ENCODE measurements around the gene GRIK4. TPM values are rescaled to one million over a fixed set of nuclear protein-coding genes. Genes with fewer than 3 reads are reported as not detected.

Gene GRIK4
- total RNA-seq, 1 experiment from 2014 or later: not detected

DNA sequence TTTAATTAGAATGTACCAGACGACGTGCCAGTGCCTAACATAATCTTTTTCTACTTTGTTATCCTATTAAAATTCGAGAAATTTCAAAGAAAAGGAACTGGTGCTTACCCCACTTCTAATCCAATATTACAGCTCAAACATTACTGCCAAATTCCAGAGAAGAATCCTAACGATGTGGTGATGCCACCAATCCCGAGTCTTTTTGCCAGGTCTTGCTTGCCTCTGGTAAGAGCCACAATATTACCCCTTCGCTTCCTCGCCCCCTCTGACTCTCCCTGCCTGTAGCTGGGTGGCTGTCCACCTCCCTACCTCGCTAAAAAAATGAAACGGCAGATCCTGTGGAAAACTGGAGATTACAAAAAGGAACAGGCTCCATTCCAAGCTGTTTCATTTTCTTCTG is 462.9 kb downstream of the GRIK4 start:
- Histone ChIP-seq H3K9ac (ENCODE audit: low read length) (no peak overlapping the region), H3K9me3 (ENCODE audit: low read length) (no peaks in the 10 kb centered on the region), H3K4me2 (ENCODE audit: low read length) (no peak overlapping the region), H3K27ac (ENCODE audit: low read length) (no peak overlapping the region), H3K4me3 (ENCODE audit: low read length) (no peak overlapping the region), H2AFZ (ENCODE audit: low read length) (no peak overlapping the region), H3K27me3 (ENCODE audit: low read length) (peaks cover 87% of the 10 kb centered on the region), H3K36me3 (ENCODE audit: low read depth, low read length) (no peaks in the 10 kb centered on the region), H4K20me1 (ENCODE audit: low read length) (no peaks in the 10 kb centered on the region), H3K79me2 (ENCODE audit: low read length) (no peaks in the 10 kb centered on the region), H3F3A (ENCODE audit: low read length, unreplicated experiment) (no peaks in the 10 kb centered on the region), H3K4me1 (ENCODE audit: insufficient read depth, low read length) (no peaks in the 10 kb centered on the region), H3K9me2 (replicated peaks; ENCODE audit: low read length) (no peaks in the 10 kb centered on the region)
- BruUV-seq (replicated peaks): no TSS peak
- ChIA-PET POLR2A (ENCODE audit: unreplicated experiment) (no interaction called here), CTCF (no interaction called here)
- DNase-seq (no peak), ATAC-seq (no peak)
- intact Hi-C loops (cut with micrococcal nuclease): no loop called here
- TF ChIP-seq EZH2 (IDR thresholded peaks at IDR 0.05; ENCODE audit: low read length, unreplicated experiment) (no peak), EZH2phosphoT487 (IDR thresholded peaks at IDR 0.05; ENCODE audit: borderline replicate concordance, low read length) (no peak)
- TF ChIP-seq, protein P1, sequence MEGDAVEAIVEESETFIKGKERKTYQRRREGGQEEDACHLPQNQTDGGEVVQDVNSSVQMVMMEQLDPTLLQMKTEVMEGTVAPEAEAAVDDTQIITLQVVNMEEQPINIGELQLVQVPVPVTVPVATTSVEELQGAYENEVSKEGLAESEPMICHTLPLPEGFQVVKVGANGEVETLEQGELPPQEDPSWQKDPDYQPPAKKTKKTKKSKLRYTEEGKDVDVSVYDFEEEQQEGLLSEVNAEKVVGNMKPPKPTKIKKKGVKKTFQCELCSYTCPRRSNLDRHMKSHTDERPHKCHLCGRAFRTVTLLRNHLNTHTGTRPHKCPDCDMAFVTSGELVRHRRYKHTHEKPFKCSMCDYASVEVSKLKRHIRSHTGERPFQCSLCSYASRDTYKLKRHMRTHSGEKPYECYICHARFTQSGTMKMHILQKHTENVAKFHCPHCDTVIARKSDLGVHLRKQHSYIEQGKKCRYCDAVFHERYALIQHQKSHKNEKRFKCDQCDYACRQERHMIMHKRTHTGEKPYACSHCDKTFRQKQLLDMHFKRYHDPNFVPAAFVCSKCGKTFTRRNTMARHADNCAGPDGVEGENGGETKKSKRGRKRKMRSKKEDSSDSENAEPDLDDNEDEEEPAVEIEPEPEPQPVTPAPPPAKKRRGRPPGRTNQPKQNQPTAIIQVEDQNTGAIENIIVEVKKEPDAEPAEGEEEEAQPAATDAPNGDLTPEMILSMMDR (conservative IDR thresholded peaks at IDR 0.05; ENCODE audit: low read depth, low read length): no peak

DNA sequence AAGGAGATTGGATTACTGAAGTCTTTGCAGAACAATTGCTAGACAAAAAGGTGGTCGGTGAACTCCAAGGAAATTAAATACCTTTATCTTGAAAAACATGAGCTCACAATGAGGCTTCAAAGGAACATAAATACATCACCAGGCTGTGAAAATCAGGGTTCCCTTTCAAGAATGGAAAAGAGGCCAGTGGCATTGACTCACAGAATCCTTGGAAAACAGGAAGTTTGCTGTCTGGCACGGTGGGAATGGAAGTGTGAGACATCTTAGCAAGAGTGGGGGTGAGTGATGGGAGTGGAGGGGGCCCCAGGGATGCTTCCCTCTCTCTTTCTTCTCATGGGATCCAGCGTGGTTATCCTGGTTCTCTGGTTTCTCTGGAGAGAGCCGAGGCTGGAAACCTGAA is 463.4 kb downstream of the GRIK4 start:
- Histone ChIP-seq H3F3A (ENCODE audit: low read length, unreplicated experiment) (no peaks in the 10 kb centered on the region), H3K9me2 (replicated peaks; ENCODE audit: low read length) (no peaks in the 10 kb centered on the region), H3K36me3 (ENCODE audit: low read depth, low read length) (no peaks in the 10 kb centered on the region), H3K4me2 (ENCODE audit: low read length) (no peak overlapping the region), H3K27ac (ENCODE audit: low read length) (no peak overlapping the region), H3K4me1 (ENCODE audit: insufficient read depth, low read length) (no peaks in the 10 kb centered on the region), H3K9me3 (ENCODE audit: low read length) (no peaks in the 10 kb centered on the region), H3K4me3 (ENCODE audit: low read length) (no peak overlapping the region), H3K27me3 (ENCODE audit: low read length) (peaks cover 87% of the 10 kb centered on the region), H2AFZ (ENCODE audit: low read length) (no peak overlapping the region), H4K20me1 (ENCODE audit: low read length) (no peaks in the 10 kb centered on the region), H3K79me2 (ENCODE audit: low read length) (no peaks in the 10 kb centered on the region), H3K9ac (ENCODE audit: low read length) (no peak overlapping the region)
- no peak for DNase-seq
- TF ChIP-seq EZH2phosphoT487 (IDR thresholded peaks at IDR 0.05; ENCODE audit: borderline replicate concordance, low read length): no peak
- no peak for TF ChIP-seq EZH2 (IDR thresholded peaks at IDR 0.05; ENCODE audit: low read length, unreplicated experiment)
- TF ChIP-seq, protein P1 (conservative IDR thresholded peaks at IDR 0.05; ENCODE audit: low read depth, low read length): no peak
- intact Hi-C loops (cut with micrococcal nuclease): no loop called here
- ChIA-PET CTCF (no interaction called here), POLR2A (ENCODE audit: unreplicated experiment) (no interaction called here)
- no TSS peak for BruUV-seq (replicated peaks)
- ATAC-seq: no peak

DNA sequence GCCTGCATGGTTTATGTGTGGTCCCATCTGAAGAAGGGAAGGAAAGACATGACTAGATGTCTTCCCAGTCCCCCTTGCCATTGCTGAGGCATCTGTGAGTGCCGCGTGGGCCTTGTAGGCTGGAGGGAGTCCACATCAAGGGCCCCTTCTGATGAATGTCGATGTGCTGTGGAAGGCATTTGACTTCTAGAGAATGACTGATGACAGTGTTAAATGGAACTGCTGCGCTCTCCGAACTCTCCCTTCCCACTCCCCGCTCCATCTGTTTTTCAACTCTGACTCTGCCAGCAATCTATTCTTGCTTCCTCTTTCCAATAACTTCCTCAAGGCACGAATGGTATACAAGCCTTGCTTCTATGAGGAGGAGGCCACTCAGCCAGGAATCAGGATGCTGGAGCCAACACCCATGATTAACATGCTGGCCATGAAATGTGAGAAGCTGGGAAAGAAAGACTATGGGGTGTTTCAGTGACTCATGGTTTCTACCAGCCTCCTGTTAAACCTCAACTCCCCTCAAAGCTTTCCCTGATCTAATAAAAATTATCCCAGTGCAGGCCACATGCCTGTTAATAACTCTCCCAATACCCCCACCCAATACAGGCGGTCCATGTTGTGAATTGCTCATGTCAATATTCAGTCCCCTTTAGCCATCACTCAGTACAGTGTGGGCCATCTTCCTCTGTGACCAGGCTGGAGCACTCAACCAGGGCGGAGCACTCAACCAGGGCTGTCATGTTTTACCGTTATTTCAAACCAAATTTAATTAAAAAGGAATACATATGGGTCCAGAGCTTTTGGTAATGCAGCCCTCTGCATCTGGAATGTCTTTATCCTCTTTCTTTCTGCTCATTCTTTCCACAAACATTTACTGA is 466.0 kb downstream of the GRIK4 start:
- TF ChIP-seq EZH2 (IDR thresholded peaks at IDR 0.05; ENCODE audit: low read length, unreplicated experiment) (no peak), EZH2phosphoT487 (IDR thresholded peaks at IDR 0.05; ENCODE audit: borderline replicate concordance, low read length) (no peak)
- TF ChIP-seq, protein P1 (conservative IDR thresholded peaks at IDR 0.05; ENCODE audit: low read depth, low read length): no peak

More for the DNA sequence above, 466.0 kb downstream of the GRIK4 start:
- intact Hi-C loops (cut with micrococcal nuclease): no loop called here
- ATAC-seq: no peak
- H3F3A ChIP-seq (ENCODE audit: low read length, unreplicated experiment): no peaks in the 10 kb centered on the region
- no peak overlapping the region for H3K27ac ChIP-seq (ENCODE audit: low read length)
- H3K4me3 ChIP-seq (ENCODE audit: low read length): no peak overlapping the region
- no peaks in the 10 kb centered on the region for H3K36me3 ChIP-seq (ENCODE audit: low read depth, low read length)
- no peaks in the 10 kb centered on the region for H3K9me2 ChIP-seq (replicated peaks; ENCODE audit: low read length)
- no peak overlapping the region for H2AFZ ChIP-seq (ENCODE audit: low read length)
- H3K4me1 ChIP-seq (ENCODE audit: insufficient read depth, low read length): no peaks in the 10 kb centered on the region
- POLR2A ChIA-PET (ENCODE audit: unreplicated experiment): no interaction called here
- no peak overlapping the region for H3K4me2 ChIP-seq (ENCODE audit: low read length)
- no peaks in the 10 kb centered on the region for H3K79me2 ChIP-seq (ENCODE audit: low read length)
- peak; percentile 32 for DNase-seq
- peaks cover 87% of the 10 kb centered on the region for H3K27me3 ChIP-seq (ENCODE audit: low read length)
- BruUV-seq (replicated peaks): no TSS peak
- CTCF ChIA-PET: no interaction called here
- H3K9me3 ChIP-seq (ENCODE audit: low read length): no peaks in the 10 kb centered on the region
- no peak overlapping the region for H3K9ac ChIP-seq (ENCODE audit: low read length)
- H4K20me1 ChIP-seq (ENCODE audit: low read length): no peaks in the 10 kb centered on the region

Measured in PC-3 (cell line).